CD4-positive, alpha-beta memory T cell (primary cell): ENCODE results near the gene CFAP410. TPM values are rescaled to one million over a fixed set of nuclear protein-coding genes. Genes with fewer than 3 reads are reported as not detected.

Experiments
- CTCF ChIA-PET: fragments of 350-600 bp; sonication (Branson Sonifier 250); formaldehyde crosslinking; loops from one replicate; lab custom pipeline; 2021; ENCODE audit warnings: inconsistent platforms; ENCODE audit not compliant: partially characterized antibody; lab: Charles Lee
- POLR2A ChIA-PET: fragments of 350-600 bp; sonication (Branson Sonifier 250); formaldehyde crosslinking; loops from one replicate; lab custom pipeline; 2021; ENCODE audit not compliant: partially characterized antibody; lab: Charles Lee
- DNase-seq, 5 donors: peaks; one replicate each; pipeline versions ENCODE4 v3.0.0 to v3.0.0-alpha.2; 2020 to 2022; ENCODE audit warnings: mixed read lengths in 1 of 5
- H3K27ac ChIP-seq: one replicate; pipeline ENCODE4 v1.7.0; 2013; ENCODE audit warnings: low read depth, low read length
- H3K27me3 ChIP-seq: 2 replicates; pipeline ENCODE4 v1.7.0; 2013; ENCODE audit warnings: mild to moderate bottlenecking, low read length, moderate library complexity; ENCODE audit not compliant: insufficient read depth
- H3K36me3 ChIP-seq: 2 replicates; pipeline ENCODE4 v1.7.0; 2013; ENCODE audit warnings: mild to moderate bottlenecking, low read length, moderate library complexity; ENCODE audit not compliant: insufficient read depth
- H3K4me1 ChIP-seq: 2 replicates; pipeline ENCODE4 v1.7.0; 2013; ENCODE audit warnings: mild to moderate bottlenecking, low read length, moderate library complexity; ENCODE audit not compliant: insufficient read depth
- H3K4me3 ChIP-seq, 2 donors: one replicate each; pipeline ENCODE4 v1.7.0; 2013; ENCODE audit warnings: low read length in 2 of 2, mild to moderate bottlenecking in 1 of 2
- H3K9me3 ChIP-seq, 2 donors: one replicate each; pipeline ENCODE4 v1.7.0; 2013; ENCODE audit warnings: low read length in 2 of 2, control low read depth in 1 of 2; ENCODE audit not compliant: control insufficient read depth in 1 of 2
- H3K27ac Mint-ChIP-seq, 7 donors: one replicate each; pipeline ENCODE4 v1.8.0; 2020 to 2021; ENCODE audit warnings: mixed read lengths in 7 of 7, mild to moderate bottlenecking in 6 of 7, inconsistent platforms in 3 of 7, moderate library complexity in 3 of 7
- H3K27me3 Mint-ChIP-seq, 2 donors: one replicate each; pipeline ENCODE4 v1.8.0; 2020 to 2021; ENCODE audit warnings: mixed read lengths in 2 of 2
- H3K36me3 Mint-ChIP-seq, 2 donors: one replicate each; pipeline ENCODE4 v1.8.0; 2020 to 2021; ENCODE audit warnings: mixed read lengths in 2 of 2, inconsistent platforms in 1 of 2, mild to moderate bottlenecking in 1 of 2
- H3K4me1 Mint-ChIP-seq, 4 donors: one replicate each; pipeline ENCODE4 v1.8.0; 2020 to 2021; ENCODE audit warnings: mixed read lengths in 4 of 4, mild to moderate bottlenecking in 1 of 4
- H3K4me3 Mint-ChIP-seq, 8 donors: one replicate each; pipeline ENCODE4 v1.8.0; 2020 to 2021; ENCODE audit warnings: mixed read lengths in 8 of 8, mild to moderate bottlenecking in 7 of 8, moderate library complexity in 6 of 8, inconsistent platforms in 3 of 8
- H3K9me3 Mint-ChIP-seq, 8 donors: one replicate each; pipeline ENCODE4 v1.8.0; 2020 to 2021; ENCODE audit warnings: mixed read lengths in 8 of 8, mild to moderate bottlenecking in 5 of 8, inconsistent platforms in 3 of 8, moderate library complexity in 1 of 8
- intact Hi-C: fragments of 100-400 bp; cut with micrococcal nuclease; formaldehyde crosslinking; loops from one replicate; pipeline ENCODE4 v1.15.1; 2023
- polyA plus RNA-seq, 2 donors: library from polyadenylated mRNA; unstranded; fragments of 300-500 nt; fragmentation: Illumina TruSeq; gene quantifications; one replicate each; pipeline ENCODE4 v1.2.3, GENCODE V29; 2021
- total RNA-seq, 2 experiments: library from RNA; stranded (reverse); gene quantifications; one replicate each; pipeline ENCODE4 v1.2.3, GENCODE V29; 2021

CFAP410 gene
- total and polyA plus RNA-seq, 4 experiments from 2014 or later: 20.1 to 55.2 (median 42.0) TPM

GRCh38 chr21:44297525-44298290 is 41.5 kb downstream of the CFAP410 start:
- ChIA-PET POLR2A (interaction anchor here (1.0 to 1.8 kb wide), 3 partner anchors 41 to 230 kb away, joined by 3 to 10 read pairs (median 3); partner anchors contain the start of gene CFAP410), CTCF (interaction anchor here (0.7 to 3.0 kb wide), 14 partner anchors 9 to 614 kb away, joined by 3 to 17 read pairs (median 4); partner anchors contain the start of gene DNMT3L)
- H3K9me3 Mint-ChIP-seq: peaks cover 0 to 2% (median 0%) of the 10 kb centered on the region in 8 donors
- intact Hi-C loops: loop anchor here (2.0 kb wide), 1 partner anchor 285 kb away; the partner anchor contains the start of gene TRAPPC10
- Histone ChIP-seq H3K27me3 (no peaks in the 10 kb centered on the region), H3K9me3 (no peaks in the 10 kb centered on the region), H3K4me3 (no peak overlapping the region), H3K4me1 (peaks cover 71% of the 10 kb centered on the region), H3K27ac (peak overlapping the region; percentile 36), H3K36me3 (no peaks in the 10 kb centered on the region)
- peak overlapping the region; percentile 36 to 94 (median 68) for H3K4me3 Mint-ChIP-seq
- H3K36me3 Mint-ChIP-seq: peaks cover 0 to 3% of the 10 kb centered on the region in 2 donors
- peak; percentile 72 to 84 (median 74) for DNase-seq
- peak overlapping the region; percentile 83 to 94 (median 89) for H3K27ac Mint-ChIP-seq
- no peaks in the 10 kb centered on the region for H3K27me3 Mint-ChIP-seq
- H3K4me1 Mint-ChIP-seq: peaks cover 21 to 52% (median 42%) of the 10 kb centered on the region in 4 donors

GRCh38 chr21:44296916-44297315 is 42.3 kb downstream of the CFAP410 start:
- no peak overlapping the region for H3K4me3 ChIP-seq
- peaks cover 0 to 2% (median 0%) of the 10 kb centered on the region in 8 donors for H3K9me3 Mint-ChIP-seq
- no peak overlapping the region for H3K4me3 Mint-ChIP-seq
- CTCF ChIA-PET: interaction anchor here (1.1 to 3.0 kb wide), 7 partner anchors 9 to 212 kb away, joined by 3 to 17 read pairs (median 4); no protein-coding TSS in a partner anchor
- peaks cover 0 to 3% of the 10 kb centered on the region in 2 donors for H3K36me3 Mint-ChIP-seq
- no peak overlapping the region for H3K27ac ChIP-seq
- peaks cover 71% of the 10 kb centered on the region for H3K4me1 ChIP-seq
- no peak overlapping the region for H3K27ac Mint-ChIP-seq
- H3K27me3 ChIP-seq: no peaks in the 10 kb centered on the region
- H3K9me3 ChIP-seq: no peaks in the 10 kb centered on the region
- no peak for DNase-seq
- peaks cover 18 to 49% (median 37%) of the 10 kb centered on the region in 4 donors for H3K4me1 Mint-ChIP-seq
- no peaks in the 10 kb centered on the region for H3K27me3 Mint-ChIP-seq
- POLR2A ChIA-PET: interaction anchor here (1.5 to 1.8 kb wide), 2 partner anchors 42 to 202 kb away, joined by 3 to 10 read pairs; partner anchors contain the start of gene CFAP410
- intact Hi-C loops: loop anchor here (2.0 kb wide), 1 partner anchor 284 kb away; the partner anchor contains the start of gene TRAPPC10
- H3K36me3 ChIP-seq: no peaks in the 10 kb centered on the region

GRCh38 chr21:44296103-44296519 is 43.1 kb downstream of the CFAP410 start:
- peak overlapping the region in 1 of 8 donors; percentile 45 for H3K4me3 Mint-ChIP-seq
- peak overlapping the region in 1 of 7 donors; percentile 73 for H3K27ac Mint-ChIP-seq
- Histone ChIP-seq H3K4me3 (no peak overlapping the region), H3K36me3 (no peaks in the 10 kb centered on the region), H3K27me3 (no peaks in the 10 kb centered on the region), H3K4me1 (peaks cover 65% of the 10 kb centered on the region), H3K27ac (no peak overlapping the region), H3K9me3 (no peaks in the 10 kb centered on the region)
- no peaks in the 10 kb centered on the region for H3K27me3 Mint-ChIP-seq
- peaks cover 18 to 42% (median 32%) of the 10 kb centered on the region in 4 donors for H3K4me1 Mint-ChIP-seq
- peaks cover 0 to 3% of the 10 kb centered on the region in 2 donors for H3K36me3 Mint-ChIP-seq
- peaks cover 0 to 2% (median 0%) of the 10 kb centered on the region in 8 donors for H3K9me3 Mint-ChIP-seq
- POLR2A ChIA-PET: no interaction called here
- intact Hi-C loops: loop anchor here (2.0 kb wide), 1 partner anchor 283 kb away; the partner anchor contains the start of gene TRAPPC10
- DNase-seq: no peak
- CTCF ChIA-PET: interaction anchor here (3.0 kb wide), 1 partner anchor 212 kb away, joined by 17 read pairs; no protein-coding TSS in a partner anchor

GRCh38 chr21:44295646-44296045 is 43.5 kb downstream of the CFAP410 start:
- intact Hi-C loops: loop anchor here (2.0 kb wide), 1 partner anchor 283 kb away; the partner anchor contains the start of gene TRAPPC10
- Mint-ChIP-seq H3K4me1 (peaks cover 18 to 40% (median 30%) of the 10 kb centered on the region in 4 donors), H3K9me3 (peaks cover 0 to 2% (median 0%) of the 10 kb centered on the region in 8 donors), H3K27ac (peak overlapping the region in 5 of 7 donors; percentile 36 to 88 (median 73)), H3K27me3 (no peaks in the 10 kb centered on the region), H3K36me3 (peaks cover 0 to 3% of the 10 kb centered on the region in 2 donors), H3K4me3 (peak overlapping the region in 3 of 8 donors; percentile 45 to 67 (median 64))
- CTCF ChIA-PET: no interaction called here
- Histone ChIP-seq H3K9me3 (no peaks in the 10 kb centered on the region), H3K4me3 (no peak overlapping the region), H3K27me3 (no peaks in the 10 kb centered on the region), H3K36me3 (no peaks in the 10 kb centered on the region), H3K4me1 (peaks cover 60% of the 10 kb centered on the region), H3K27ac (no peak overlapping the region)
- DNase-seq: peak in 1 of 5 donors; percentile 33
- POLR2A ChIA-PET: no interaction called here

- H3K4me1 ChIP-seq: peaks cover 59% of the 10 kb centered on the region
These were observed 44.0 kb downstream of the CFAP410 start for GRCh38 chr21:44295163-44295573.

GRCh38 chr21:44294391-44295162 is 44.6 kb downstream of the CFAP410 start:
- no peaks in the 10 kb centered on the region for H3K36me3 ChIP-seq
- Mint-ChIP-seq H3K9me3 (peaks cover 0 to 2% (median 0%) of the 10 kb centered on the region in 8 donors), H3K27ac (peak overlapping the region in 4 of 7 donors; percentile 29 to 67 (median 55)), H3K4me1 (peaks cover 18 to 45% (median 33%) of the 10 kb centered on the region in 4 donors), H3K4me3 (peak overlapping the region in 2 of 8 donors; percentile 38 to 59), H3K27me3 (no peaks in the 10 kb centered on the region), H3K36me3 (peaks cover 0 to 3% of the 10 kb centered on the region in 2 donors)
- no peaks in the 10 kb centered on the region for H3K9me3 ChIP-seq
- ChIA-PET CTCF (no interaction called here), POLR2A (interaction anchor here (1.0 kb wide), 1 partner anchor 9 kb away, joined by 3 read pairs; no protein-coding TSS in a partner anchor)
- DNase-seq: peak; percentile 15 to 56 (median 27)
- peaks cover 59% of the 10 kb centered on the region for H3K4me1 ChIP-seq
- H3K27me3 ChIP-seq: no peaks in the 10 kb centered on the region
- H3K27ac ChIP-seq: no peak overlapping the region
- intact Hi-C loops: no loop called here
- no peak overlapping the region for H3K4me3 ChIP-seq

More at GRCh38 chr21:44295163-44295573, 44.0 kb downstream of the CFAP410 start:
- H3K36me3 Mint-ChIP-seq: peaks cover 0 to 3% of the 10 kb centered on the region in 2 donors
- POLR2A ChIA-PET: interaction anchor here (1.0 kb wide), 1 partner anchor 8 kb away, joined by 3 read pairs; no protein-coding TSS in a partner anchor
- peak overlapping the region in 4 of 8 donors; percentile 24 to 67 (median 58) for H3K4me3 Mint-ChIP-seq
- Histone ChIP-seq H3K36me3 (no peaks in the 10 kb centered on the region), H3K4me3 (no peak overlapping the region), H3K27me3 (no peaks in the 10 kb centered on the region), H3K27ac (no peak overlapping the region), H3K9me3 (no peaks in the 10 kb centered on the region)
- CTCF ChIA-PET: no interaction called here
- H3K27me3 Mint-ChIP-seq: no peaks in the 10 kb centered on the region
- peaks cover 18 to 44% (median 32%) of the 10 kb centered on the region in 4 donors for H3K4me1 Mint-ChIP-seq
- intact Hi-C loops: no loop called here
- H3K9me3 Mint-ChIP-seq: peaks cover 0 to 2% (median 0%) of the 10 kb centered on the region in 8 donors
- peak in 2 of 5 donors; percentile 15 to 39 for DNase-seq
- peak overlapping the region in 6 of 7 donors; percentile 36 to 88 (median 76) for H3K27ac Mint-ChIP-seq
